HCT116 (cell line): ENCODE data around the gene MYBPH.

Experiments used
- CEBPB ChIP-seq: IDR thresholded peaks from 2 replicates; pipeline ENCODE4 v1.6.1; 2012; ENCODE audit warnings: low read depth
- EZH2 ChIP-seq: fragments of 200-600 bp; sonication (generic); IDR thresholded peaks from 2 replicates; pipeline ENCODE4 v1.6.1; 2017; ENCODE audit warnings: antibody characterized with exemption, mixed run types
- POLR2A ChIP-seq: IDR thresholded peaks from 2 replicates; pipeline ENCODE4 v1.7.0; 2011; ENCODE audit warnings: borderline replicate concordance; ENCODE audit not compliant: insufficient read depth, insufficient read length; ENCODE audit errors: extremely low read depth
- POLR2AphosphoS5 ChIP-seq: IDR thresholded peaks from 2 replicates; pipeline ENCODE4 v1.6.1; 2011; ENCODE audit warnings: mild to moderate bottlenecking, low read depth, low read length, moderate library complexity
- SRF ChIP-seq: IDR thresholded peaks from 2 replicates; pipeline ENCODE4 v1.6.1; 2012; ENCODE audit warnings: low read depth
- TCF7L2 ChIP-seq: IDR thresholded peaks from 2 replicates; pipeline ENCODE4 v1.7.0; 2011; ENCODE audit warnings: borderline replicate concordance, inconsistent platforms; ENCODE audit not compliant: insufficient read depth, insufficient read length; ENCODE audit errors: extremely low read depth
- ZNF274 ChIP-seq: fragments of 200-500 bp; sonication (Bioruptor generic); IDR thresholded peaks from 2 replicates; pipeline ENCODE4 v1.6.1; 2014; ENCODE audit warnings: mild to moderate bottlenecking, low read depth, low read length, inconsistent platforms
- TF ChIP-seq, protein P1 (sequence below), 3 experiments: fragments of 200-600 bp in 1 of 3; sonication (generic) in 1 of 3; IDR thresholded peaks in 2 of 3; conservative IDR thresholded peaks in 1 of 3; 2 replicates each; pipeline ENCODE4 v1.5.1; 2012 to 2017; ENCODE audit warnings: low read depth in 2 of 3, low read length in 2 of 3, antibody characterized with exemption in 1 of 3, borderline replicate concordance in 1 of 3, control low read depth in 1 of 3, mild to moderate bottlenecking in 1 of 3, mixed read lengths in 1 of 3, mixed run types in 1 of 3, moderate library complexity in 1 of 3; ENCODE audit not compliant: insufficient read depth in 1 of 3
- TF ChIP-seq, protein P2 (sequence below): IDR thresholded peaks from 2 replicates; pipeline ENCODE4 v1.6.1; 2012
- TF ChIP-seq, protein P3 (sequence below): IDR thresholded peaks from 2 replicates; pipeline ENCODE4 v1.6.1; 2012

DNA sequence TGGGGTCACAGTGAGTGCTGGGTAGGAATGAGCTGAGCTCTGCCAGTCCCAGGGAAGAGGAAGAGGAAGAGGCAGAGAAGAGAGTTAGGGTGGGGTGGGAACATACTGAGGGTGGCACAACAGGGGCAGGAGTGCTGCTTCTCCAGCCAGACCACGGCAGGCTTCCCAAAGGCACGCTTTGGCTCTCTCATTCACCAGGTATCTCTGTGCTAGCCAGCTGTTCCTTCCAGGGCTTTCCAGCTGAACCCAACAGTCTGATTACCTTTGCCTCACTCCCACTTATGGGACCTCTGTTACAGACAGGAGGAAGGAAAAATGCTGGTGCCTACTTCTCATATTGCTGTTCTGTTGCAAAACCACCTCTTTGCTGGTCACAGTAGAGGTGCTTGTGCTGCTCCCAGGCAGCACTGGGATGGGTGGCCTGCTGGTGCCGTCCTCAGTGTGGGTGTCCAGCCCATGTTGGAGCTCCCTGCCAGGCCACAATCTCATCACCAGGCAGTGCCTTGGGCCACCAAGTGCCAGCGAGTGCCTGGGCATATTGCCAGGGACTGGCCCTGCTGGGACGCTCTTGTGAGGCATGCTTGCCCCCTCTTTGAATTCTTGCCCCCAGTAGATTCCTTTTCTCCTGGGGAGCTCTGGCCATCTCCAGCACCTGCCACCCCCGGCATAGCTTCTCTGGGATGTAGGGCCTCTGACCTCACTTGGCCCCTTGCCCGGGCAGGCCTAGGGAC is 46.0 kb downstream of the MYBPH start:
- TF ChIP-seq, protein P1, sequence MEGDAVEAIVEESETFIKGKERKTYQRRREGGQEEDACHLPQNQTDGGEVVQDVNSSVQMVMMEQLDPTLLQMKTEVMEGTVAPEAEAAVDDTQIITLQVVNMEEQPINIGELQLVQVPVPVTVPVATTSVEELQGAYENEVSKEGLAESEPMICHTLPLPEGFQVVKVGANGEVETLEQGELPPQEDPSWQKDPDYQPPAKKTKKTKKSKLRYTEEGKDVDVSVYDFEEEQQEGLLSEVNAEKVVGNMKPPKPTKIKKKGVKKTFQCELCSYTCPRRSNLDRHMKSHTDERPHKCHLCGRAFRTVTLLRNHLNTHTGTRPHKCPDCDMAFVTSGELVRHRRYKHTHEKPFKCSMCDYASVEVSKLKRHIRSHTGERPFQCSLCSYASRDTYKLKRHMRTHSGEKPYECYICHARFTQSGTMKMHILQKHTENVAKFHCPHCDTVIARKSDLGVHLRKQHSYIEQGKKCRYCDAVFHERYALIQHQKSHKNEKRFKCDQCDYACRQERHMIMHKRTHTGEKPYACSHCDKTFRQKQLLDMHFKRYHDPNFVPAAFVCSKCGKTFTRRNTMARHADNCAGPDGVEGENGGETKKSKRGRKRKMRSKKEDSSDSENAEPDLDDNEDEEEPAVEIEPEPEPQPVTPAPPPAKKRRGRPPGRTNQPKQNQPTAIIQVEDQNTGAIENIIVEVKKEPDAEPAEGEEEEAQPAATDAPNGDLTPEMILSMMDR (IDR thresholded peaks at IDR 0.05 in 2 of 3, conservative IDR thresholded peaks at IDR 0.05 in 1 of 3; ENCODE audit: borderline replicate concordance in 1 of 3, insufficient read depth in 1 of 3, low read depth in 2 of 3, low read length in 2 of 3): no peak
- TF ChIP-seq, protein P2, sequence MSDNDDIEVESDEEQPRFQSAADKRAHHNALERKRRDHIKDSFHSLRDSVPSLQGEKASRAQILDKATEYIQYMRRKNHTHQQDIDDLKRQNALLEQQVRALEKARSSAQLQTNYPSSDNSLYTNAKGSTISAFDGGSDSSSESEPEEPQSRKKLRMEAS: no peak
- TF ChIP-seq POLR2AphosphoS5 (no peak), SRF (no peak), POLR2A (no peak), ZNF274 (no peak), CEBPB (no peak), TCF7L2 (no peak), EZH2 (no peak)
- TF ChIP-seq, protein P3, sequence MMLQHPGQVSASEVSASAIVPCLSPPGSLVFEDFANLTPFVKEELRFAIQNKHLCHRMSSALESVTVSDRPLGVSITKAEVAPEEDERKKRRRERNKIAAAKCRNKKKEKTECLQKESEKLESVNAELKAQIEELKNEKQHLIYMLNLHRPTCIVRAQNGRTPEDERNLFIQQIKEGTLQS: no peak
